ENCODE measurements around the gene AFG1L. TPM values are rescaled to one million over a fixed set of nuclear protein-coding genes. Genes with fewer than 3 reads are reported as not detected.

Gene AFG1L
- total RNA-seq, 1 experiment from 2014 or later = 7.9 TPM

DNA sequence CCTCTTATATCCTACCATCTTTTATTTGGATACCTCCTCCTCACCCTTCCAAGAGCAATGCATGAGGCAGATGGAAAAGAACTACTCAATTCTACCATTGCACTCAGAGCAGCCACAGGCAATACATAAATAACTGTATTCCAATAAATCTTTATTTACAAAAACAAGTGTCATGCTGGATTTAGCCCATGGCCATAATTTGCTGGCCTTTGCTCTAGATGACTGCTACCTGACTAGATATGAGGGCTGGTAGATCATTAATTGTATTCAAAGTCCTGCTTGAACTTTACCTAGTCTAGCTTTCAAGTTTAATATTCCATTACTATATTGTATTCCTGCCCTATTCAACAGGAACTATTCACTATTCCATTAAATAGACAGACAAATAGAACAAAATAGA, 37.1 kb downstream of the AFG1L start (continued):
- TF ChIP-seq, protein P1, sequence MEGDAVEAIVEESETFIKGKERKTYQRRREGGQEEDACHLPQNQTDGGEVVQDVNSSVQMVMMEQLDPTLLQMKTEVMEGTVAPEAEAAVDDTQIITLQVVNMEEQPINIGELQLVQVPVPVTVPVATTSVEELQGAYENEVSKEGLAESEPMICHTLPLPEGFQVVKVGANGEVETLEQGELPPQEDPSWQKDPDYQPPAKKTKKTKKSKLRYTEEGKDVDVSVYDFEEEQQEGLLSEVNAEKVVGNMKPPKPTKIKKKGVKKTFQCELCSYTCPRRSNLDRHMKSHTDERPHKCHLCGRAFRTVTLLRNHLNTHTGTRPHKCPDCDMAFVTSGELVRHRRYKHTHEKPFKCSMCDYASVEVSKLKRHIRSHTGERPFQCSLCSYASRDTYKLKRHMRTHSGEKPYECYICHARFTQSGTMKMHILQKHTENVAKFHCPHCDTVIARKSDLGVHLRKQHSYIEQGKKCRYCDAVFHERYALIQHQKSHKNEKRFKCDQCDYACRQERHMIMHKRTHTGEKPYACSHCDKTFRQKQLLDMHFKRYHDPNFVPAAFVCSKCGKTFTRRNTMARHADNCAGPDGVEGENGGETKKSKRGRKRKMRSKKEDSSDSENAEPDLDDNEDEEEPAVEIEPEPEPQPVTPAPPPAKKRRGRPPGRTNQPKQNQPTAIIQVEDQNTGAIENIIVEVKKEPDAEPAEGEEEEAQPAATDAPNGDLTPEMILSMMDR (IDR thresholded peaks at IDR 0.05) = no peak

DNA sequence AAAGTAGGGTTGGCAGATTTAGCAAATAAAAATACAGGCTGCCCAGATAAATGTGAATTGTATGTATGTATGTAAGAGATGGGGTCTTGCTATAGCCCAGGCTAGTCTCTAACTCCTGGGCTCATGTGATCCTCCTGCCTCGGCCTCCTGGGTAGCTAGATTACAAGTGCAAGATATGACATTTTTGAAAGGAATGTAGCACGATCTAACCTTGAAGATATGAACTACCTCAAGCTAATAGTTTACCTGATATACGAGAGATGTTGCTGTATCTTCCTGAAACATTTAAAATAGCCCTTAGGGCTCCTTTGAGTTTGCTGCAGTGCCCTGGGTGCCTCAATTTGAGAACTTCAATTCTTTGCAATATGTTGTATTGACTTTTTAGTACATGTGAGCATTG, 42.1 kb downstream of the AFG1L start:
- Mint-ChIP-seq H3K27me3 (ENCODE audit: low read depth) (no peaks in the 10 kb centered on the region), H3K9me3 (no peaks in the 10 kb centered on the region), H3K4me3 (no peak overlapping the region), H3K4me1 (no peaks in the 10 kb centered on the region), H3K36me3 (no peaks in the 10 kb centered on the region), H3K27ac (no peak overlapping the region)
- CTCF ChIA-PET = no interaction called here
- no peak for ATAC-seq
- POLR2A ChIA-PET = no interaction called here
- TF ChIP-seq CBFB (CRISPR knock-in tag; IDR thresholded peaks at IDR 0.05; ENCODE audit: low read depth) (no peak), HMGA2 (CRISPR knock-in tag; IDR thresholded peaks at IDR 0.05) (no peak), ZNF232 (CRISPR knock-in tag; IDR thresholded peaks at IDR 0.05) (no peak), FOXK1 (CRISPR knock-in tag; IDR thresholded peaks at IDR 0.05) (no peak), CREB1 (CRISPR knock-in tag; IDR thresholded peaks at IDR 0.05) (no peak), OVOL2 (CRISPR knock-in tag; IDR thresholded peaks at IDR 0.05; ENCODE audit: borderline replicate concordance) (no peak), TCF7 (CRISPR knock-in tag; IDR thresholded peaks at IDR 0.05; ENCODE audit: low read depth) (no peak), NR3C1 (CRISPR knock-in tag; conservative IDR thresholded peaks at IDR 0.05; ENCODE audit: low read depth) (no peak)
- TF ChIP-seq, protein P2, sequence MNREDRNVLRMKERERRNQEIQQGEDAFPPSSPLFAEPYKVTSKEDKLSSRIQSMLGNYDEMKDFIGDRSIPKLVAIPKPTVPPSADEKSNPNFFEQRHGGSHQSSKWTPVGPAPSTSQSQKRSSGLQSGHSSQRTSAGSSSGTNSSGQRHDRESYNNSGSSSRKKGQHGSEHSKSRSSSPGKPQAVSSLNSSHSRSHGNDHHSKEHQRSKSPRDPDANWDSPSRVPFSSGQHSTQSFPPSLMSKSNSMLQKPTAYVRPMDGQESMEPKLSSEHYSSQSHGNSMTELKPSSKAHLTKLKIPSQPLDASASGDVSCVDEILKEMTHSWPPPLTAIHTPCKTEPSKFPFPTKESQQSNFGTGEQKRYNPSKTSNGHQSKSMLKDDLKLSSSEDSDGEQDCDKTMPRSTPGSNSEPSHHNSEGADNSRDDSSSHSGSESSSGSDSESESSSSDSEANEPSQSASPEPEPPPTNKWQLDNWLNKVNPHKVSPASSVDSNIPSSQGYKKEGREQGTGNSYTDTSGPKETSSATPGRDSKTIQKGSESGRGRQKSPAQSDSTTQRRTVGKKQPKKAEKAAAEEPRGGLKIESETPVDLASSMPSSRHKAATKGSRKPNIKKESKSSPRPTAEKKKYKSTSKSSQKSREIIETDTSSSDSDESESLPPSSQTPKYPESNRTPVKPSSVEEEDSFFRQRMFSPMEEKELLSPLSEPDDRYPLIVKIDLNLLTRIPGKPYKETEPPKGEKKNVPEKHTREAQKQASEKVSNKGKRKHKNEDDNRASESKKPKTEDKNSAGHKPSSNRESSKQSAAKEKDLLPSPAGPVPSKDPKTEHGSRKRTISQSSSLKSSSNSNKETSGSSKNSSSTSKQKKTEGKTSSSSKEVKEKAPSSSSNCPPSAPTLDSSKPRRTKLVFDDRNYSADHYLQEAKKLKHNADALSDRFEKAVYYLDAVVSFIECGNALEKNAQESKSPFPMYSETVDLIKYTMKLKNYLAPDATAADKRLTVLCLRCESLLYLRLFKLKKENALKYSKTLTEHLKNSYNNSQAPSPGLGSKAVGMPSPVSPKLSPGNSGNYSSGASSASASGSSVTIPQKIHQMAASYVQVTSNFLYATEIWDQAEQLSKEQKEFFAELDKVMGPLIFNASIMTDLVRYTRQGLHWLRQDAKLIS (CRISPR knock-in tag; IDR thresholded peaks at IDR 0.05; ENCODE audit: borderline replicate concordance) = no peak
- TF ChIP-seq, protein P3, sequence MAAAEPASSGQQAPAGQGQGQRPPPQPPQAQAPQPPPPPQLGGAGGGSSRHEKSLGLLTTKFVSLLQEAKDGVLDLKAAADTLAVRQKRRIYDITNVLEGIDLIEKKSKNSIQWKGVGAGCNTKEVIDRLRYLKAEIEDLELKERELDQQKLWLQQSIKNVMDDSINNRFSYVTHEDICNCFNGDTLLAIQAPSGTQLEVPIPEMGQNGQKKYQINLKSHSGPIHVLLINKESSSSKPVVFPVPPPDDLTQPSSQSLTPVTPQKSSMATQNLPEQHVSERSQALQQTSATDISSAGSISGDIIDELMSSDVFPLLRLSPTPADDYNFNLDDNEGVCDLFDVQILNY (CRISPR knock-in tag; IDR thresholded peaks at IDR 0.05) = no peak
- TF ChIP-seq, protein P4, sequence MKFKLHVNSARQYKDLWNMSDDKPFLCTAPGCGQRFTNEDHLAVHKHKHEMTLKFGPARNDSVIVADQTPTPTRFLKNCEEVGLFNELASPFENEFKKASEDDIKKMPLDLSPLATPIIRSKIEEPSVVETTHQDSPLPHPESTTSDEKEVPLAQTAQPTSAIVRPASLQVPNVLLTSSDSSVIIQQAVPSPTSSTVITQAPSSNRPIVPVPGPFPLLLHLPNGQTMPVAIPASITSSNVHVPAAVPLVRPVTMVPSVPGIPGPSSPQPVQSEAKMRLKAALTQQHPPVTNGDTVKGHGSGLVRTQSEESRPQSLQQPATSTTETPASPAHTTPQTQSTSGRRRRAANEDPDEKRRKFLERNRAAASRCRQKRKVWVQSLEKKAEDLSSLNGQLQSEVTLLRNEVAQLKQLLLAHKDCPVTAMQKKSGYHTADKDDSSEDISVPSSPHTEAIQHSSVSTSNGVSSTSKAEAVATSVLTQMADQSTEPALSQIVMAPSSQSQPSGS (CRISPR knock-in tag; IDR thresholded peaks at IDR 0.05; ENCODE audit: borderline replicate concordance, low read depth) = no peak
- TF ChIP-seq, protein P5, sequence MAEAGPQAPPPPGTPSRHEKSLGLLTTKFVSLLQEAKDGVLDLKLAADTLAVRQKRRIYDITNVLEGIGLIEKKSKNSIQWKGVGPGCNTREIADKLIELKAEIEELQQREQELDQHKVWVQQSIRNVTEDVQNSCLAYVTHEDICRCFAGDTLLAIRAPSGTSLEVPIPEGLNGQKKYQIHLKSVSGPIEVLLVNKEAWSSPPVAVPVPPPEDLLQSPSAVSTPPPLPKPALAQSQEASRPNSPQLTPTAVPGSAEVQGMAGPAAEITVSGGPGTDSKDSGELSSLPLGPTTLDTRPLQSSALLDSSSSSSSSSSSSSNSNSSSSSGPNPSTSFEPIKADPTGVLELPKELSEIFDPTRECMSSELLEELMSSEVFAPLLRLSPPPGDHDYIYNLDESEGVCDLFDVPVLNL (CRISPR knock-in tag; IDR thresholded peaks at IDR 0.05; ENCODE audit: borderline replicate concordance, low read depth) = no peak
- DNase-seq (ENCODE audit: low spot score) = no peak

DNA sequence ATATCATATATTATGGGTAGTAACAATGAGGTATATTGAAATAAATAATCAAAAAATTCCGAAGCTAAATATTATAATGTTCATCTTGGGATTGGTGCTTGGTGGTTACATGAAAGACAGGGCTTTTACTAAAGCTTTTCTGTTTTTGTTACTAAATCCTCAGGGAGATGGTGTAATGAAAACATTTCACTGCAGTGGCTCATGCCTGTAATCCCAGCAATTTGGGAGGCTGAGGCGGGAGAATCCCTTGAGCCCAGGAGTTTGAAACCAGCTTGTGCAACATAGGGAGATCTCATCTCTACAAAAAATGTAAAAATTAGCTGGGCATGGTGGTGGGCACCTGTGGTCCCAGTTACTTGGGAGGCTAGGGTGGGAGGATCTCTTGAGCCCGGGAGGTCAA, 42.9 kb downstream of the AFG1L start:
- no peak for DNase-seq (ENCODE audit: low spot score)
- Mint-ChIP-seq H3K4me1 (no peaks in the 10 kb centered on the region), H3K27me3 (ENCODE audit: low read depth) (no peaks in the 10 kb centered on the region), H3K36me3 (no peaks in the 10 kb centered on the region), H3K27ac (no peak overlapping the region), H3K4me3 (no peak overlapping the region), H3K9me3 (no peaks in the 10 kb centered on the region)
- no peak for ATAC-seq
- TF ChIP-seq, protein P6, sequence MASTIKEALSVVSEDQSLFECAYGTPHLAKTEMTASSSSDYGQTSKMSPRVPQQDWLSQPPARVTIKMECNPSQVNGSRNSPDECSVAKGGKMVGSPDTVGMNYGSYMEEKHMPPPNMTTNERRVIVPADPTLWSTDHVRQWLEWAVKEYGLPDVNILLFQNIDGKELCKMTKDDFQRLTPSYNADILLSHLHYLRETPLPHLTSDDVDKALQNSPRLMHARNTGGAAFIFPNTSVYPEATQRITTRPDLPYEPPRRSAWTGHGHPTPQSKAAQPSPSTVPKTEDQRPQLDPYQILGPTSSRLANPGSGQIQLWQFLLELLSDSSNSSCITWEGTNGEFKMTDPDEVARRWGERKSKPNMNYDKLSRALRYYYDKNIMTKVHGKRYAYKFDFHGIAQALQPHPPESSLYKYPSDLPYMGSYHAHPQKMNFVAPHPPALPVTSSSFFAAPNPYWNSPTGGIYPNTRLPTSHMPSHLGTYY (CRISPR knock-in tag; IDR thresholded peaks at IDR 0.05) = no peak
- POLR2A ChIA-PET = no interaction called here
- CTCF ChIA-PET = interaction anchor here (1.2 to 1.5 kb wide), 2 partner anchors 30 to 154 kb away, joined by 3 to 4 read pairs; no protein-coding TSS in a partner anchor
